ENCODE results near the gene CEMIP. TPM values are rescaled to one million over a fixed set of nuclear protein-coding genes. Genes with fewer than 3 reads are reported as not detected.

Gene CEMIP
- total and polyA plus RNA-seq, 9 donors = 0.93 to 3.0 (median 2.3) TPM

DNA sequence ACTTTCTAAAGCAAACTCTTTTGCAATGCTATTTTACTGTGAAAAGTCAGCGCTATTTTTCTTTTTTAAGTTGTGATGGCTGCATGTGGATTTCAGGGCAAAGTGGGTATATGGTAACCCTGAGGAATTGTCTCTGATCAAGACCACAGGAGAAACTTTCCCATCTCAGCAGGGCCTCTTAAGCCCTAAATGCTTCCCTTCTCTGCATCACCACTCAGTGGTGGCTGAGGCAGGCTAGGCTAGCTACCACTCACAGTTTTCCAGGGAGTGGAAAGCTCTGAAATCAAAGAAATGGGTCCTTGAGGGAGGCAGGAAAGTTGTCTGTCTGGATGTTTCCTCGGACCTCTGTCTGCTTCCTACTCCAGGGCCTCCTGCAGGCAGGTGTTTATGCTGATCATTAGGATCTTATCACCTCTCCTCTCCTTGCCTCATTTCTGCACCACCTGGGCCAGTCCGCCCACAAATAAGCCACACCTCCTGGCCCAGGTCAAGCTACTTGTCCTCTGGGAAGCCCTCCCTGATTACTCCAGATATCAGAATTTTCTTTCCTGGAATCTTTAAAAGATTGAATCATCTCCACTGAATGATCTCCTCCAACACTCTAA is 37.0 kb downstream of the CEMIP start:
- DNase-seq = no peak
- Histone ChIP-seq H3K27me3 (ENCODE audit: control insufficient read depth, insufficient read depth, low read length) (peaks cover 12% of the 10 kb centered on the region), H3K36me3 (ENCODE audit: control insufficient read depth, insufficient read depth, low read length) (no peaks in the 10 kb centered on the region), H3K9me3 (replicated peaks; ENCODE audit: control insufficient read depth, low read depth, low read length) (no peaks in the 10 kb centered on the region), H3K27ac (ENCODE audit: low read length) (peak overlapping the region; percentile 35), H3K4me3 (ENCODE audit: low read length) (no peak overlapping the region), H3K4me1 (ENCODE audit: control insufficient read depth, insufficient read depth, low read length) (no peaks in the 10 kb centered on the region)
- WGBS (ENCODE audit: insufficient coverage) = 10% methylated on average over 2 of the region's 3 CpGs

GRCh38 chr15:80816936-80817335 is 37.8 kb downstream of the CEMIP start:
- H3K9me3 ChIP-seq (replicated peaks; ENCODE audit: control insufficient read depth, low read depth, low read length) = no peaks in the 10 kb centered on the region
- H3K36me3 ChIP-seq (ENCODE audit: control insufficient read depth, insufficient read depth, low read length) = no peaks in the 10 kb centered on the region
- 78% methylated on average over 4 of the region's 4 CpGs for WGBS (ENCODE audit: insufficient coverage)
- no peak overlapping the region for H3K4me3 ChIP-seq (ENCODE audit: low read length)
- DNase-seq = no peak
- no peaks in the 10 kb centered on the region for H3K4me1 ChIP-seq (ENCODE audit: control insufficient read depth, insufficient read depth, low read length)
- no peak overlapping the region for H3K27ac ChIP-seq (ENCODE audit: low read length)
- H3K27me3 ChIP-seq (ENCODE audit: control insufficient read depth, insufficient read depth, low read length) = peaks cover 12% of the 10 kb centered on the region

DNA sequence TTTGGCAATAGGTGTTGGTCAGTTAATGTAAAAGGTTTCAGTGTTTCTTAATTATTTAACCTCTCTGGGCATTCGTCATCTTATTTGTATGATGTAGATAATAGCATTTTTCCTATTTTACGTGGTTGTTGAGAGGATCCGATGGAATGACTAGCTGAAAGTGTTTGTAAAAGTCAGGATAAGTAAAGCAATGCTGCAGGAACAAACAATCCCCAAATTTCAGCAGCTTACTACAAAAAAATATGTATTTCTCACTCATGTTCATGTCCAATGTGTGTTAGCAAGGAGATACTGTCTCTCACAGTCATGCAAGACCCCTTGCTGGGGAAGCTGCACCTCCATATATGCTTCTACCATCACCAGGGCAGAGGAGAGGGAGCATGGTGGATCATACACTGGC is 38.7 kb downstream of the CEMIP start:
- H3K9me3 ChIP-seq (replicated peaks; ENCODE audit: control insufficient read depth, low read depth, low read length) = no peaks in the 10 kb centered on the region
- DNase-seq = no peak
- H3K4me3 ChIP-seq (ENCODE audit: low read length) = no peak overlapping the region
- no peaks in the 10 kb centered on the region for H3K4me1 ChIP-seq (ENCODE audit: control insufficient read depth, insufficient read depth, low read length)
- H3K27me3 ChIP-seq (ENCODE audit: control insufficient read depth, insufficient read depth, low read length) = peaks cover 12% of the 10 kb centered on the region
- H3K27ac ChIP-seq (ENCODE audit: low read length) = no peak overlapping the region
- WGBS (ENCODE audit: insufficient coverage) = no CpG with 5 or more reads among the region's 3 CpGs
- no peaks in the 10 kb centered on the region for H3K36me3 ChIP-seq (ENCODE audit: control insufficient read depth, insufficient read depth, low read length)

- Histone ChIP-seq H3K9me3 (replicated peaks; ENCODE audit: control insufficient read depth, low read depth, low read length) (no peaks in the 10 kb centered on the region), H3K4me1 (ENCODE audit: control insufficient read depth, insufficient read depth, low read length) (peaks cover 4% of the 10 kb centered on the region), H3K36me3 (ENCODE audit: control insufficient read depth, insufficient read depth, low read length) (no peaks in the 10 kb centered on the region), H3K27ac (ENCODE audit: low read length) (no peak overlapping the region), H3K27me3 (ENCODE audit: control insufficient read depth, insufficient read depth, low read length) (peaks cover 12% of the 10 kb centered on the region), H3K4me3 (ENCODE audit: low read length) (no peak overlapping the region)
- DNase-seq = no peak
These were observed 39.8 kb downstream of the CEMIP start for GRCh38 chr15:80819001-80819400.

- Histone ChIP-seq H3K27me3 (ENCODE audit: control insufficient read depth, insufficient read depth, low read length) (peaks cover 8% of the 10 kb centered on the region), H3K4me3 (ENCODE audit: low read length) (no peak overlapping the region), H3K27ac (ENCODE audit: low read length) (no peak overlapping the region), H3K4me1 (ENCODE audit: control insufficient read depth, insufficient read depth, low read length) (peaks cover 4% of the 10 kb centered on the region), H3K36me3 (ENCODE audit: control insufficient read depth, insufficient read depth, low read length) (no peaks in the 10 kb centered on the region), H3K9me3 (replicated peaks; ENCODE audit: control insufficient read depth, low read depth, low read length) (no peaks in the 10 kb centered on the region)
- no peak for DNase-seq
- WGBS (ENCODE audit: insufficient coverage) = 0% methylated on average over 1 of the region's 3 CpGs
These were observed 40.9 kb downstream of the CEMIP start for GRCh38 chr15:80820092-80820491.

DNA sequence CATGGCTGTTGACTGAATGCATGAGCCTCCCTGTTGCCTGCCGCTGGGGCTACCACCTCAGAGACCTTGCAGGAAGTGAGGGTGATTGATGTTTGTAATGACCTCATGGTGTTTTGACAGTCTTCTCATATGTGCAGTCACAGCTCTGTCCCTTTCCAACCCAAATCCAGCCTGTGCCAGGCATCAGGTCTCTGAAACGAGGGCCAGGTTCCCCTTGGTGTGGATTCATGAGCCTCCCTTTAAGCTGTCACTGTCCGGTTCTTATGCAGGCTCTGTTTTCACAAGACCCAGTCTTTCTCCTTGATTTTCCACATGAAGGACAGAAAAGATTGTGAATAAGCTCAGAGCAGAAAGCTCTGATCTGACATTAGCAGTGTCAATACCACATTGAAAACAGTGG is 43.1 kb downstream of the CEMIP start:
- Histone ChIP-seq H3K9me3 (replicated peaks; ENCODE audit: control insufficient read depth, low read depth, low read length) (no peaks in the 10 kb centered on the region), H3K4me1 (ENCODE audit: control insufficient read depth, insufficient read depth, low read length) (peaks cover 4% of the 10 kb centered on the region), H3K27ac (ENCODE audit: low read length) (no peak overlapping the region), H3K4me3 (ENCODE audit: low read length) (no peak overlapping the region), H3K27me3 (ENCODE audit: control insufficient read depth, insufficient read depth, low read length) (peaks cover 6% of the 10 kb centered on the region), H3K36me3 (ENCODE audit: control insufficient read depth, insufficient read depth, low read length) (no peaks in the 10 kb centered on the region)
- DNase-seq = no peak
- WGBS (ENCODE audit: insufficient coverage) = 67% methylated on average over 1 of the region's 3 CpGs

DNA sequence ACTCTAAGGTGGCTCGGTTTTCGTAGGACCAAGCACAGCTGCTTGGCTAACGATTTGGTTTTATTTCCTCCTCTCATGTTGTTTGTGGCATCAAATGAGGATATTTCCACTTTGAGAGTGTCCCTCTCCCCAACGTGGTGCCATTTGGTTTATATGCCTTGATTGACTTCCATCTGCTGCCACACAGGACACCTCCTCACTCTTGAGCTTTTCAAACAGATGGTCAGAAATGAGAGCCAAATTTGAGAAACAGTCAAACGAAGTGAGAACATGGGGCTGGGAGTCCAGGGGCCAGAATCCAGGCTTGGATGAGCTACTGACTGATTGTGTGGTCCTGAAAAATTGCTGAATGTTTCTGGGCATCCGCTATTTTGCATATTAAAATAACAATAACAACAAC is 43.5 kb downstream of the CEMIP start:
- H3K9me3 ChIP-seq (replicated peaks; ENCODE audit: control insufficient read depth, low read depth, low read length) = no peaks in the 10 kb centered on the region
- no peak overlapping the region for H3K27ac ChIP-seq (ENCODE audit: low read length)
- 83% methylated on average over 1 of the region's 6 CpGs for WGBS (ENCODE audit: insufficient coverage)
- H3K4me3 ChIP-seq (ENCODE audit: low read length) = no peak overlapping the region
- peaks cover 4% of the 10 kb centered on the region for H3K4me1 ChIP-seq (ENCODE audit: control insufficient read depth, insufficient read depth, low read length)
- H3K36me3 ChIP-seq (ENCODE audit: control insufficient read depth, insufficient read depth, low read length) = no peaks in the 10 kb centered on the region
- DNase-seq = peak; percentile 59
- peaks cover 6% of the 10 kb centered on the region for H3K27me3 ChIP-seq (ENCODE audit: control insufficient read depth, insufficient read depth, low read length)

DNA sequence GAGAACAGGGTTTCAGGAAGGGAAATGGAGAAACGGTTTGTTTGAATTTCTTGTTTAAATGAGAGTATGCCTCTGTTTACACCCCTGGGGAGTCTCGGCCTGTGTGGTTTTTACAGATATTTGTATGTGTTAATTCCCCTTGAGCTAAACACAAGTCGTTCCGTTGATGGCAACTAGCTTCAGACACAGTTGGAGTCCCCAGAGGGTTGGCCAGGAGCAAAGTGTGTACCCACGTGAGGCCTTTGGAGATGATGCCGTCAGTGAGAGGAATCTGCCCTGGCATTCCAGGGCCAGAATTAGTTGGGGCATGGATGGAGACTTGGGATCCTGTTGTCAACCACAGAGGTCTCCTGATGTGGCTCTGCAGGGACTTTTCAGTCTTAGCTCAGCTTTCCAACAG is 44.0 kb downstream of the CEMIP start:
- no peak overlapping the region for H3K4me3 ChIP-seq (ENCODE audit: low read length)
- H3K4me1 ChIP-seq (ENCODE audit: control insufficient read depth, insufficient read depth, low read length) = peaks cover 4% of the 10 kb centered on the region
- 61% methylated on average over 5 of the region's 6 CpGs for WGBS (ENCODE audit: insufficient coverage)
- no peak for DNase-seq
- peaks cover 6% of the 10 kb centered on the region for H3K27me3 ChIP-seq (ENCODE audit: control insufficient read depth, insufficient read depth, low read length)
- no peaks in the 10 kb centered on the region for H3K36me3 ChIP-seq (ENCODE audit: control insufficient read depth, insufficient read depth, low read length)
- no peaks in the 10 kb centered on the region for H3K9me3 ChIP-seq (replicated peaks; ENCODE audit: control insufficient read depth, low read depth, low read length)
- no peak overlapping the region for H3K27ac ChIP-seq (ENCODE audit: low read length)

- no peaks in the 10 kb centered on the region for H3K9me3 ChIP-seq (replicated peaks; ENCODE audit: control insufficient read depth, low read depth, low read length)
- H3K4me1 ChIP-seq (ENCODE audit: control insufficient read depth, insufficient read depth, low read length) = peaks cover 8% of the 10 kb centered on the region
- no peak overlapping the region for H3K4me3 ChIP-seq (ENCODE audit: low read length)
- H3K27me3 ChIP-seq (ENCODE audit: control insufficient read depth, insufficient read depth, low read length) = peaks cover 2% of the 10 kb centered on the region
- no peak for DNase-seq
- no peaks in the 10 kb centered on the region for H3K36me3 ChIP-seq (ENCODE audit: control insufficient read depth, insufficient read depth, low read length)
- WGBS (ENCODE audit: insufficient coverage) = 29% methylated on average over 3 of the region's 4 CpGs
- H3K27ac ChIP-seq (ENCODE audit: low read length) = no peak overlapping the region
These were observed 44.8 kb downstream of the CEMIP start for GRCh38 chr15:80823995-80824394.

DNA sequence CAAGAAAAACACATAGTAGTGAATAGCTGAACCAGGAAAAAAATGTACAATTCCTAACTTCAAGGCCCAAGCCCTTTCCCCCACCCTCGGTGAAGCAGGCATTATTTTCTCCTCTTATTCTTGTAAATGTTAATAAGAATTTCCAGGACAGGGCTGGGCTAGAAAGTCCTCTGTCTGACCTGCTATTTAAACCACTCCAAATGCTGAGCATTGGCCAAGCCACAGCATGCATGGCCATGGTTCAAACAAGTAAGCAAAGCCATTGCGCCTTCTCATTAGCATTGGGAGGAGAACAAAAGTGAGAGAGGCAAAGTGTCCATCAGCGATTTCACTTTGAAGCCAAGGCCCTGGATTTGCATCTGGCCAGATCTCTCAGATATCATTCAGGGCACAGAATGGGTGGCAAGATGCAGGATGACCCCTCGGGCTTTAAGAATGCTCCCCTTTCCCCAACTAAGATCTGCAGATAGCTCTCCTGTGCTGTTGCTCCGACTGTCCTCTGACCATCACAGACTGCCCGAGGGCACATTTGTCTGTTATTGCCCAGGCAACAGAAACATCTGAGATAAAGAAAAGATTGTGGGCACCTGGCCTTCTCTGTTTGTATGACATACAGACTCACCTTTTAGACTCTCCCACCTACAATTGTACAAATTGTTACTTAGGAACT is 46.3 kb downstream of the CEMIP start:
- peak; percentile 35 for DNase-seq
- no peaks in the 10 kb centered on the region for H3K36me3 ChIP-seq (ENCODE audit: control insufficient read depth, insufficient read depth, low read length)

DNA sequence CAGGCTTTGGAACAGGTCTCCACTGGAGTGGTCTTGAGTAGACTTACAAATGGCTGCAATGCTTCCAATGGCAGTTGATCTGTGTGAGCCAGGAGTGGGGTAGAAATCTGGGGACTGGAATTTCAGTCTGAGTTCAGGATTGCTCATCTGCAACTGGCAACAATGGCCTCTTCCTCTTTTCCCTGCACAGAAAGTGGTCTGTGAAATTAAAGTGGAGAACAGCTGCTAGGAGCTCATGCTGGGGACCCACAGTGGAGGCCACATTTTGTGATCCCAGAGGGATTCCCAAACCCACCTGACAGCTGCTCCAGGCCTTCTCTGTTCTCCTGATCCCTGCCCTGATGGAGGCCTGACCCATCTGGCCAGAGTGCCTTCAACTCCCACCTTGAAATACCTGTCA is 49.6 kb downstream of the CEMIP start:
- DNase-seq = no peak

More for the DNA sequence above, 46.3 kb downstream of the CEMIP start:
- no peak overlapping the region for H3K4me3 ChIP-seq (ENCODE audit: low read length)
- no peaks in the 10 kb centered on the region for H3K9me3 ChIP-seq (replicated peaks; ENCODE audit: control insufficient read depth, low read depth, low read length)
- no peaks in the 10 kb centered on the region for H3K27me3 ChIP-seq (ENCODE audit: control insufficient read depth, insufficient read depth, low read length)
- no peak overlapping the region for H3K27ac ChIP-seq (ENCODE audit: low read length)
- peaks cover 9% of the 10 kb centered on the region for H3K4me1 ChIP-seq (ENCODE audit: control insufficient read depth, insufficient read depth, low read length)
- WGBS (ENCODE audit: insufficient coverage) = 83% methylated on average over 4 of the region's 6 CpGs

More for the DNA sequence above, 49.6 kb downstream of the CEMIP start:
- Histone ChIP-seq H3K9me3 (replicated peaks; ENCODE audit: control insufficient read depth, low read depth, low read length) (no peaks in the 10 kb centered on the region), H3K27me3 (ENCODE audit: control insufficient read depth, insufficient read depth, low read length) (no peaks in the 10 kb centered on the region), H3K36me3 (ENCODE audit: control insufficient read depth, insufficient read depth, low read length) (no peaks in the 10 kb centered on the region), H3K4me3 (ENCODE audit: low read length) (no peak overlapping the region), H3K4me1 (ENCODE audit: control insufficient read depth, insufficient read depth, low read length) (peaks cover 14% of the 10 kb centered on the region), H3K27ac (ENCODE audit: low read length) (no peak overlapping the region)
